ENCODE data around the gene GOLGA8H.
"Not testable (repeated sequence)": the region's sequence is repeated elsewhere in the genome, so short reads cannot be mapped to it uniquely, and the experiment has no call there.

The GOLGA8H gene

GRCh38 chr15:30603796-30604195 is at the start of gene GOLGA8H:
TSS of gene GOLGA8H (plus strand) at chr15:30604028. CDS start at chr15:30604126, 98 bp downstream.
- DNase-seq: not testable (repeated sequence)

- not testable (repeated sequence) for DNase-seq
Observed at GRCh38 chr15:30566949-30567348, 36.9 kb upstream of the GOLGA8H start.

GRCh38 chr15:30573012-30573491 is 30.8 kb upstream of the GOLGA8H start:
- DNase-seq: not testable (repeated sequence)

- DNase-seq: not testable (repeated sequence)
Observed at GRCh38 chr15:30579394-30579970, 24.3 kb upstream of the GOLGA8H start.

- DNase-seq: not testable (repeated sequence)
Observed at GRCh38 chr15:30580716-30581115, 23.1 kb upstream of the GOLGA8H start.

- not testable (repeated sequence) for DNase-seq
Observed at GRCh38 chr15:30598953-30599352, 4.9 kb upstream of the GOLGA8H start.

- DNase-seq: not testable (repeated sequence)
Observed at GRCh38 chr15:30612271-30612670, 8.4 kb downstream of the GOLGA8H start.

GRCh38 chr15:30621342-30621741 is 17.5 kb downstream of the GOLGA8H start:
- DNase-seq: not testable (repeated sequence)

- not testable (repeated sequence) for DNase-seq
Observed at GRCh38 chr15:30625436-30626193, 21.8 kb downstream of the GOLGA8H start, which contains the start of gene ARHGAP11B. TSS of gene ARHGAP11B (plus strand) at chr15:30626128.

GRCh38 chr15:30626194-30626565 is 22.4 kb downstream of the GOLGA8H start:
- not testable (repeated sequence) for DNase-seq

- DNase-seq: not testable (repeated sequence)
Observed at GRCh38 chr15:30626632-30627031, 22.8 kb downstream of the GOLGA8H start.

GRCh38 chr15:30650012-30650929 is 46.4 kb downstream of the GOLGA8H start:
- no peak for DNase-seq

- DNase-seq: peak in 1 of 2 donors; percentile 4
Observed at GRCh38 chr15:30661154-30661553, 57.3 kb downstream of the GOLGA8H start.

All from hippocampal formation (tissue), 2 donors.